Endometrium (tissue), 2 donors: Measurements from ENCODE around the gene BRD3OS.

Experiments used
- FAIRE-seq: peaks from 2 replicates; lab custom pipeline; 2012; peaks lifted over from hg19 to GRCh38; lab: Jason Lieb, UNC
- donor health status: control.
- donor health status: control.

BRD3OS gene

GRCh38 chr9:134052491-134052890 lies 27.2 kb downstream of the BRD3OS start:
- no peak for FAIRE-seq

GRCh38 chr9:134052941-134053340 lies 27.7 kb downstream of the BRD3OS start:
- FAIRE-seq = no peak

DNA sequence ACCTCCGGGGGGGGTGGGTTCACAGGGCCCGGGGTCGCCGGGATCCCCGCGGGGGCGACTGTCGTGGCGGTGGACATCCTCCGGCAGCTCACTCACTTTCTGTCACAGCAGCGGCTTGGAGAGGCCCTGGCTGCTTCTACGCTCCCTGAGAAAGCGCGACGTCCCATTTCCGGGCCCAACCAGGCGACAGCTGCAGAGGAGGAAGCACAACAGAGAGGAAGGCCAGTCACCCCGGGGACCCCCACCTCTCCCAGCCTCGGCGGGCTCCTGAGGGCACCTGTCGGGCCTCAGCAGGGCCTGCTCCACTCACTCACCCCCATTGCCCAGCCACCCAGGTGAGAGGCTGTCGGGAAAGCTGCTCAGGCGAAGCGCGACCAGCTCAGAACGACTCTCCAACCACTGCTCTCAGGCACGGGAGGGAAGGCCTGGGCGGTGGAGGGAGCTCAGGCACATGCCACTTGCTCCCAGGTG lies 28.2 kb downstream of the BRD3OS start:
- no peak for FAIRE-seq

- FAIRE-seq = no peak
Observed at GRCh38 chr9:134053941-134054761, 28.9 kb downstream of the BRD3OS start.

- no peak for FAIRE-seq
Observed at GRCh38 chr9:134054891-134055811, 29.9 kb downstream of the BRD3OS start.

- FAIRE-seq = no peak
Observed at GRCh38 chr9:134055981-134056461, 30.7 kb downstream of the BRD3OS start.

DNA sequence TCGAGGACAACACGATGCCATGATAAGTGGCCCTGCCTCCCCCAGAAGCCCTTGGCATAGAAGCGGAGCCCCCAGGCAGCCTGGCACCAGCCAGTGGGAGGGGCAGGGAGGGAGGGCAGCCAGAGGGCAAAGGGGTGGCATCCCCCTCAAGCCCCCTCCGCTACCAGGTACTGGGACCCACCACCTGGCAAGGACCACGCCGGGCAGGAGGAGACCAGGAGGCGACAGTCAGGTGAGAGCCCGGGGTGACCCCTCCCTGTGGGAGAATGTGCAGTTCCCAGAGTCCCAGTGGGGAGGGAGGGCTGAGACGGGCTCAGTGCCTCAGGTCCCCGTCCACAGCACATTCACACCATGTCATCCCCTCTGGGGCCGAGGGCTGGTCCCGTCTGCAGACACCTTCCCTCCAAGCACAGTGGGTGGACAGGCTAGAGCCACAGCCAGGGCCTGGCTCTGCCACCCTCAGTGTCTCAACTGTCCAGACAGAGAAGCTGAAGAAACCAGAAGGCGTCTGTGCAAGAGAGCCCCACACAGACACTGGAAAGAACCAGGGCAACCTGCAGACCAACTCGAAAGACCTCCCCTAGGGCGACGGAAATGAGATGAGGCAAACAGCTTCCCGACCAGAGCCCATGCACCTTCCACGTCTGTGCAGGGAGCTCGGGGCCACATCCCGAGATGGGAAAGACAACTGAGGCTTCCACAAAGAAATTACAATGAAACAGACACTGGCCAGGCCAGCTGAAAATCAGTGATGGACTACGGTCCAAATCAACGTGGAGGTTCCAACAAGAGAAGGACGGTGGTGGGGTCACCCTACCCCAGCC lies 31.4 kb downstream of the BRD3OS start:
- FAIRE-seq = no peak

- no peak for FAIRE-seq
Observed at GRCh38 chr9:134057307-134057657, 32.0 kb downstream of the BRD3OS start.

DNA sequence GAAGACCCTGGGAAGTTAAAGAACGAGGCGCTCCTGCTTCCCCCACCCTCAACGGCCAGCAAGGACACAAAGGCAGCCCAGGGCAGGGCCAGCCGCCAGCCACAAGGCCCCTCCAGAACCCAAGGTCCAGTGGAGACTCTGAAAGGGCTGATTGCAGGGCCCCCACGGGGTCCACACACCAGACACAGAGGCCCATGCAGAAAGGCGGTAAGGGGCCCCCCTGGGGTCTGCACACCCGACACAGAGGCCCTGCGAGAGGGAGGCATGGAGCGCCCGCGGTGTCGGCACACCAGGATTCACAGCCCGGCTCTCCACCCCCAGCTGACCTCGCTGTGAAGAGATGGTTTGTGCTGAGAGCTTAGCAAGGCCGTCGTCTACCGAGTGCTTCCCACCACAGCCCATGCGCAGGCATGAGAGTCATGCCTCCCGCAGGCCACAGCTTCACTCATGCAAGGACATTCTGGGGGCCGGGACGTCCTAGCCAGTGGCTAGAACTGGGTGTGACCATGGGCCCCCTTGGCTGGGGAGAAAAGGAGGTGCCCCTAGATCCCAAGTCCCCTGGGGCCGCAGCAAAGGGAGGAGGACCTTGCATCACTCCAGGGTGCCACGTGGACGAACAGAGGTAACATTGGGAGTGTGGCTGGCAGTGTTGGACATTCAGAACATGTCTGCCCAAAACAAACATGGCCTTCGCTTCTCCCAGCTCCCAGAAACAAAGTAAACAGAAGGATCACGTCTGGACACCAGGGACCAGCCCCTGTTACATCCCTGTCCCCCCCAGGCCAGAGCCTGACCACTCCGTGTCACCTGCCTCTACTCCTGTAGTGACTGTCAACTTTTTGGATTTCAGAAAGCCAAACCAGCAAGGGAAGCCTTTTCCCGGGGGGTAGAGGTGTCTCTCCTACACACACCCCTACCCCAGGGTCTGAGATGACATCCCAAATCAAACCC lies 32.7 kb downstream of the BRD3OS start:
- FAIRE-seq = no peak

DNA sequence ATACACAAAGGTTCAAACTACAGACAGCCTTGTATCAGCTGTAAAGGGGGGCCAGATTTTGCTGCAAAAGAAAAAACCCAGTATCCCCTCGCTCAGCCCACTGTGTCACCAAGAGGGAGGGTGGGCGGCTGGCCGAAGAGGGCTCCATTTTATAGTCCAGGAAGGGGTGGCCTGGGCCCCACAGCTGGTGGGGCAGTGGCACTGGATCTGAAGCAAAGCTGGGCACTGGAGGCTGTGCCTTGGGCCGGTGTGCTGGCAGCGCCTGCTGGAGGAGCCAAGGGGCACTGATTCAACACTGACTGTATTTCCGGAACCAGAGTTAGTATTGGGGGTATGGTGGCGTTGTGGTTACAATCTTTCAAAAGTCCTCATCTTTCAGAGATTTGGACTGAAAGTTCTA lies 33.4 kb downstream of the BRD3OS start:
- no peak for FAIRE-seq

DNA sequence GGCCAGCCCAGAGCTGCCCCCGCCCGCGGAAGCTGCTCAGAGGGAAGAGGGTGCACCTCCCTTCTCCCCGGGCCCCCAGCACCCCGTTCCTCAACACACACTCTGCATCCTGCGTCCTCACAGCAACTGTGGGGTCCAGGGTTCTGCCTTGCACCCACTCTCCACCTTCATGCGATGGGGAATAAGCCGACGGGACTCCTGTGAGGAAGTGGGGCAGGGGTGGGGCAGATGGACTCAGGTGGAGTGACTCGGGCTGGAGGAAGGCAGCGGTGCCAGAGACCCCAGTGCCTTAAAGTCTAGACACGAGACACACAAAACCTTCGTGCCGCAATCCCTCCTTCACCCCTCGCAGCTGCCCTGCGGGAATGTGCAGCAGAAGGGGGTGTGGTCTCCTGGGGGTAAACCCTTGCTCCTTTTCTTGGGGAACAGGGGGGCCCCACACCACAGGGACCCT lies 33.9 kb downstream of the BRD3OS start:
- FAIRE-seq = no peak

DNA sequence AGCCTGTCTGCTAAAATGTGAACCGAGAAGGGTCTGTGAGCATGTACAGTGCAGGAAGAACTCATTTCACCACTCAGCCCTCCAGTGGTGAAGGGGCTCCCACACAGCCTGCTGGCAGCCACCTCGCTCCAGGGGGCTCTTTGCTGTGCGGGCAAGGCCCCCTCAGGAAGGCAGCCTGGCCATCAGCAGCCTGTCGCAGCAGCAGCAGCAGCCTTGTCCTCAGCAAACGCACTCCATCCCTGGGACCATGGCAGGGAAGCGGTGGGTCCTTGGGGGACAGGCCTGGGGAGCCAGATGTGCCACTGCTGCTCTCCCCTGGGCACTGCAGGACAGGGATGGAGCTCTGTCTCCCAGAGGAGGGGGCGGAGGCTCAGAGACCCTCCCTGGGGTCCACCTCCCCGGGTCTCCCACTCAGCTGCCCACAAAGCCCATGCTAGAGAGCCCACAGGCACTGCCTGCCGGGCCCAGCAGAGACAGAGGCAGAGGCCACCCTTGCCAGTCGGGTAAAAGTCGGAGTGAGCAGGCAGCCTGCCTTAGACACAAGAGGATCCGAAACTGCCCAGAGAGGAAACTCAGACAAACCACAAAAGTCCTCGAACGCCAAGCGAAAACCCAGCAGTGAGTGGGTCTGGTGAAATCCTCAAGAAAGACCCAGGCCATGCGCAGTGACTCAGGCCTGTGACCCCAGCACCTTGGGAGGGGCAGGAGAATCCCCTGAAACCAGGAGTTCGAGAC lies 34.5 kb downstream of the BRD3OS start:
- FAIRE-seq = no peak

DNA sequence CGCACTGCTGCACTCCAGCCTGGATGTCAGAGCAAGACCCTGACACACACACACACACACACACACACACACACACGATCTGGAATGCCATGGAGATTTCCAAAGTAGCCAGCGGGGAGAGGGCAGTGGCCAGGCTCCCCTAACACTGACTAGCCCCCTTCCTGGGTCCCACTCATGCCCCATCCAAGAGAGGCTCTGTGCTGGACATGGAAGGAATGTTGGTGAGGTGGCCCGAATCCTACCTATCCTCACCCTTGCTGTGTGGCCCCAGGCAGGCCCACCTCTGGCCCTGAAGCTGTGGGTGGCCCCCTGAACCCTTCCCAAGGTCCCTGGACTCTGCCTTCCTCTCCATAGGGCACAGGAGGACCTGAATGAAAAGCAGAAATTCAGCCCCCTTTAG lies 35.3 kb downstream of the BRD3OS start:
- no peak for FAIRE-seq

GRCh38 chr9:134061019-134061687 lies 35.9 kb downstream of the BRD3OS start:
- FAIRE-seq = no peak

GRCh38 chr9:134061688-134062371 lies 36.5 kb downstream of the BRD3OS start:
- no peak for FAIRE-seq

- no peak for FAIRE-seq
Observed at GRCh38 chr9:134062461-134063087, 37.3 kb downstream of the BRD3OS start.

GRCh38 chr9:134063088-134063570 lies 37.8 kb downstream of the BRD3OS start:
- no peak for FAIRE-seq
